Karpas-422 (cell line): ENCODE data around the gene SH3PXD2B. TPM values are rescaled to one million over a fixed set of nuclear protein-coding genes. Genes with fewer than 3 reads are reported as not detected.

Source experiments
- DNase-seq: peaks from one replicate; pipeline ENCODE4 v3.0.0-alpha.2; 2015
- H2AFZ ChIP-seq: fragments of 200-600 bp; sonication (generic); 2 replicates; pipeline ENCODE4 v1.6.1; 2014; ENCODE audit warnings: antibody characterized with exemption, low read length, mixed read lengths
- H3K27ac ChIP-seq: fragments of 200-600 bp; sonication (generic); 2 replicates; pipeline ENCODE4 v1.5.1; 2014; ENCODE audit warnings: mild to moderate bottlenecking, low read length, moderate library complexity
- H3K27me3 ChIP-seq: fragments of 200-600 bp; sonication (generic); 2 replicates; pipeline ENCODE4 v1.6.1; 2014; ENCODE audit warnings: low read length, mixed read lengths
- H3K36me3 ChIP-seq: fragments of 200-600 bp; sonication (generic); 2 replicates; pipeline ENCODE4 v1.6.1; 2014; ENCODE audit warnings: low read length, mixed read lengths; ENCODE audit not compliant: insufficient read depth
- H3K4me1 ChIP-seq: fragments of 200-600 bp; sonication (generic); 2 replicates; pipeline ENCODE4 v1.6.1; 2014; ENCODE audit warnings: mild to moderate bottlenecking, low read length, mixed read lengths
- H3K4me2 ChIP-seq: fragments of 200-600 bp; sonication (generic); 2 replicates; pipeline ENCODE4 v1.6.1; 2014; ENCODE audit warnings: low read length, low read depth, mild to moderate bottlenecking; ENCODE audit not compliant: poor library complexity, severe bottlenecking
- H3K4me3 ChIP-seq: fragments of 200-600 bp; sonication (generic); 2 replicates; pipeline ENCODE4 v1.5.1; 2014; ENCODE audit warnings: mild to moderate bottlenecking, antibody characterized with exemption, low read length, mixed read lengths
- H3K79me2 ChIP-seq: fragments of 200-600 bp; sonication (generic); 2 replicates; pipeline ENCODE4 v1.6.1; 2014; ENCODE audit warnings: mild to moderate bottlenecking, low read length, mixed read lengths
- H3K9ac ChIP-seq: fragments of 200-600 bp; sonication (generic); 2 replicates; pipeline ENCODE4 v1.6.0; 2014; ENCODE audit warnings: low read length
- H3K9me2 ChIP-seq: fragments of 200-600 bp; sonication (generic), shearing (Covaris generic); replicated peaks from 2 replicates; pipeline ENCODE4 v1.6.0; 2014; ENCODE audit warnings: mild to moderate bottlenecking, low read length, moderate library complexity; ENCODE audit not compliant: insufficient read depth
- H3K9me3 ChIP-seq: fragments of 300-700, 200-600 bp; sonication (generic); 2 replicates; pipeline ENCODE4 v1.6.1; 2014; ENCODE audit warnings: low read length, mixed read lengths
- H4K20me1 ChIP-seq: fragments of 200-600 bp; sonication (generic); 2 replicates; pipeline ENCODE4 v1.6.1; 2014; ENCODE audit warnings: mild to moderate bottlenecking, antibody characterized with exemption, low read length, low read depth; ENCODE audit not compliant: insufficient read depth
- total RNA-seq: library from RNA; depleted of rRNA; stranded (reverse); fragments of >200 nt; shearing (Covaris generic); gene quantifications from 2 replicates; pipeline ENCODE4 v1.2.3, GENCODE V29; 2014; ENCODE audit warnings: low replicate concordance; rRNA removed

SH3PXD2B gene
- 0.15 TPM in 1 of 2 replicates, not detected in the other for total RNA-seq

GRCh38 chr5:172454358-172455086, at the start of gene SH3PXD2B:
Gene SH3PXD2B, minus strand, starts transcription at chr5:172454525. Its CDS starts 173 bp downstream, at chr5:172454352.
- no peaks in the 10 kb centered on the region for H3K27me3 ChIP-seq
- no peak within 1 kb of the TSS for H3K4me3 ChIP-seq
- 0 out of 2 replicates have a peak within 1 kb of the TSS, but pooled peaks have one; percentile 17 for H3K9ac ChIP-seq
- DNase-seq: peak; percentile 53
- H3K9me3 ChIP-seq: no peaks in the 10 kb centered on the region
- no peak within 1 kb of the TSS for H3K27ac ChIP-seq
- no peaks in the 10 kb centered on the region for H3K36me3 ChIP-seq
- H3K4me1 ChIP-seq: no peaks in the 10 kb centered on the region
- no peak within 1 kb of the TSS for H3K4me2 ChIP-seq
- no peaks in the 10 kb centered on the region for H4K20me1 ChIP-seq
- H3K9me2 ChIP-seq: no peaks in the 10 kb centered on the region
- H2AFZ ChIP-seq: no peak within 1 kb of the TSS
- no peaks in the 10 kb centered on the region for H3K79me2 ChIP-seq

- Histone ChIP-seq H3K27me3 (no peaks in the 10 kb centered on the region), H3K79me2 (no peaks in the 10 kb centered on the region), H3K9me3 (no peaks in the 10 kb centered on the region), H3K4me3 (no peak overlapping the region), H3K9ac (no peak overlapping the region), H3K27ac (no peak overlapping the region), H3K9me2 (no peaks in the 10 kb centered on the region), H2AFZ (no peak overlapping the region), H3K4me1 (no peaks in the 10 kb centered on the region), H4K20me1 (no peaks in the 10 kb centered on the region), H3K36me3 (no peaks in the 10 kb centered on the region), H3K4me2 (no peak overlapping the region)
- peak; percentile 65 for DNase-seq
Observed at GRCh38 chr5:172502969-172503368, 48.6 kb upstream of the SH3PXD2B start.

GRCh38 chr5:172502410-172502809, 48.1 kb upstream of the SH3PXD2B start:
- H3K79me2 ChIP-seq: no peaks in the 10 kb centered on the region
- H3K9me2 ChIP-seq: no peaks in the 10 kb centered on the region
- no peak overlapping the region for H3K9ac ChIP-seq
- H3K27me3 ChIP-seq: no peaks in the 10 kb centered on the region
- H3K9me3 ChIP-seq: no peaks in the 10 kb centered on the region
- no peak overlapping the region for H3K27ac ChIP-seq
- no peaks in the 10 kb centered on the region for H3K4me1 ChIP-seq
- no peak for DNase-seq
- H3K4me3 ChIP-seq: no peak overlapping the region
- no peaks in the 10 kb centered on the region for H4K20me1 ChIP-seq
- H3K4me2 ChIP-seq: no peak overlapping the region
- no peaks in the 10 kb centered on the region for H3K36me3 ChIP-seq
- H2AFZ ChIP-seq: no peak overlapping the region

- no peak overlapping the region for H3K4me3 ChIP-seq
- H3K9me3 ChIP-seq: no peaks in the 10 kb centered on the region
- H4K20me1 ChIP-seq: no peaks in the 10 kb centered on the region
- no peak overlapping the region for H3K9ac ChIP-seq
- H3K79me2 ChIP-seq: no peaks in the 10 kb centered on the region
- DNase-seq: no peak
- H3K36me3 ChIP-seq: no peaks in the 10 kb centered on the region
- H3K4me1 ChIP-seq: no peaks in the 10 kb centered on the region
- H3K27me3 ChIP-seq: no peaks in the 10 kb centered on the region
- H3K27ac ChIP-seq: no peak overlapping the region
- H3K4me2 ChIP-seq: no peak overlapping the region
- no peak overlapping the region for H2AFZ ChIP-seq
- no peaks in the 10 kb centered on the region for H3K9me2 ChIP-seq
Observed at GRCh38 chr5:172501708-172502320, 47.5 kb upstream of the SH3PXD2B start.

- Histone ChIP-seq H3K79me2 (no peaks in the 10 kb centered on the region), H4K20me1 (no peaks in the 10 kb centered on the region), H3K9ac (no peak overlapping the region), H3K27ac (no peak overlapping the region), H2AFZ (no peak overlapping the region), H3K36me3 (no peaks in the 10 kb centered on the region), H3K27me3 (no peaks in the 10 kb centered on the region), H3K4me1 (no peaks in the 10 kb centered on the region), H3K4me2 (no peak overlapping the region), H3K9me3 (no peaks in the 10 kb centered on the region), H3K9me2 (no peaks in the 10 kb centered on the region), H3K4me3 (no peak overlapping the region)
- no peak for DNase-seq
Observed at GRCh38 chr5:172499287-172499686, 45.0 kb upstream of the SH3PXD2B start.

GRCh38 chr5:172498431-172499129, 44.3 kb upstream of the SH3PXD2B start:
- Histone ChIP-seq H3K27ac (no peak overlapping the region), H3K27me3 (no peaks in the 10 kb centered on the region), H3K4me3 (no peak overlapping the region), H3K9me2 (no peaks in the 10 kb centered on the region), H2AFZ (no peak overlapping the region), H3K9me3 (no peaks in the 10 kb centered on the region), H3K4me1 (no peaks in the 10 kb centered on the region), H3K79me2 (no peaks in the 10 kb centered on the region), H3K9ac (no peak overlapping the region), H3K36me3 (no peaks in the 10 kb centered on the region), H3K4me2 (no peak overlapping the region), H4K20me1 (no peaks in the 10 kb centered on the region)
- DNase-seq: no peak

- Histone ChIP-seq H3K27ac (no peak overlapping the region), H3K9me3 (no peaks in the 10 kb centered on the region), H2AFZ (no peak overlapping the region), H3K9ac (no peak overlapping the region), H3K4me1 (no peaks in the 10 kb centered on the region), H3K4me3 (no peak overlapping the region), H3K79me2 (no peaks in the 10 kb centered on the region), H3K9me2 (no peaks in the 10 kb centered on the region), H3K36me3 (no peaks in the 10 kb centered on the region), H4K20me1 (no peaks in the 10 kb centered on the region), H3K4me2 (no peak overlapping the region), H3K27me3 (no peaks in the 10 kb centered on the region)
- DNase-seq: no peak
Observed at GRCh38 chr5:172497591-172498255, 43.4 kb upstream of the SH3PXD2B start.
